OCI-LY1 (cell line): ENCODE data around the gene RSPRY1.

Source experiments
- H2AFZ ChIP-seq: fragments of 200-600 bp; sonication (generic), shearing (Covaris generic); 2 replicates; pipeline ENCODE4 v1.6.0; 2014; ENCODE audit warnings: antibody characterized with exemption, mild to moderate bottlenecking, low read length
- H3F3A ChIP-seq: fragments of 200-600 bp; sonication (generic), shearing (Covaris generic); 2 replicates; pipeline ENCODE4 v1.6.0; 2014; ENCODE audit warnings: mild to moderate bottlenecking, antibody characterized with exemption, low read length, moderate library complexity; ENCODE audit not compliant: insufficient read depth
- H3K27ac ChIP-seq: fragments of 200-600 bp; sonication (generic); 2 replicates; pipeline ENCODE4 v1.5.1; 2014; ENCODE audit warnings: low read length, mixed run types, mild to moderate bottlenecking, low read depth; ENCODE audit not compliant: poor library complexity, severe bottlenecking
- H3K27me3 ChIP-seq: fragments of 200-600 bp; sonication (generic); 2 replicates; pipeline ENCODE4 v1.6.0; 2014; ENCODE audit warnings: antibody characterized with exemption, mild to moderate bottlenecking, low read length, moderate library complexity; ENCODE audit not compliant: insufficient read depth
- H3K36me3 ChIP-seq: fragments of 200-600 bp; sonication (generic); 2 replicates; pipeline ENCODE4 v1.6.1; 2014; ENCODE audit warnings: mild to moderate bottlenecking, antibody characterized with exemption, low read length, moderate library complexity, mixed read lengths; ENCODE audit not compliant: insufficient read depth
- H3K4me1 ChIP-seq: fragments of 200-600 bp; sonication (generic); 2 replicates; pipeline ENCODE4 v1.5.1; 2014; ENCODE audit warnings: mild to moderate bottlenecking, low read length, moderate library complexity; ENCODE audit not compliant: insufficient read depth, severe bottlenecking
- H3K4me2 ChIP-seq: fragments of 200-600 bp; sonication (generic), shearing (Covaris generic); 2 replicates; pipeline ENCODE4 v1.6.1; 2014; ENCODE audit warnings: low read length
- H3K4me3 ChIP-seq: fragments of 200-600 bp; sonication (generic); 2 replicates; pipeline ENCODE4 v1.5.1; 2014; ENCODE audit warnings: low read length, low read depth, mild to moderate bottlenecking, mixed read lengths; ENCODE audit not compliant: poor library complexity, severe bottlenecking
- H3K79me2 ChIP-seq: fragments of 200-600 bp; shearing (Covaris generic); 2 replicates; pipeline ENCODE4 v1.6.1; 2016; ENCODE audit warnings: mixed run types, low read length, mixed read lengths; ENCODE audit not compliant: insufficient read depth
- H3K9ac ChIP-seq: fragments of 200-600 bp; sonication (generic), shearing (Covaris generic); 2 replicates; pipeline ENCODE4 v1.6.1; 2014; ENCODE audit warnings: mild to moderate bottlenecking, low read length, mixed read lengths
- H3K9me2 ChIP-seq: fragments of 200-600 bp; sonication (generic), shearing (Covaris generic); 2 replicates; pipeline ENCODE4 v1.6.1; 2014; ENCODE audit warnings: low read depth, mild to moderate bottlenecking, low read length, mixed read lengths
- H3K9me3 ChIP-seq: fragments of 200-600 bp; shearing (Covaris generic); 2 replicates; pipeline ENCODE4 v1.6.1; 2014; ENCODE audit warnings: low read length, mixed read lengths
- H4K20me1 ChIP-seq: fragments of 200-600 bp; sonication (generic), shearing (Covaris generic); 2 replicates; pipeline ENCODE4 v1.6.0; 2016; ENCODE audit warnings: mild to moderate bottlenecking, low read length; ENCODE audit not compliant: insufficient read depth
- EZH2 ChIP-seq: fragments of 200-600 bp; sonication (generic), shearing (Covaris generic); IDR thresholded peaks from 2 replicates; pipeline ENCODE4 v1.8.0; 2017; ENCODE audit warnings: borderline replicate concordance, mixed run types, mild to moderate bottlenecking, antibody characterized with exemption, low read length, moderate library complexity, mixed read lengths
- TF ChIP-seq, protein P1 (sequence below): fragments of 200-600 bp; sonication (generic), shearing (Covaris generic); IDR thresholded peaks from 2 replicates; pipeline ENCODE4 v1.5.1; 2017; ENCODE audit warnings: mild to moderate bottlenecking, antibody characterized with exemption, low read length, moderate library complexity, mixed read lengths

RSPRY1 gene

DNA sequence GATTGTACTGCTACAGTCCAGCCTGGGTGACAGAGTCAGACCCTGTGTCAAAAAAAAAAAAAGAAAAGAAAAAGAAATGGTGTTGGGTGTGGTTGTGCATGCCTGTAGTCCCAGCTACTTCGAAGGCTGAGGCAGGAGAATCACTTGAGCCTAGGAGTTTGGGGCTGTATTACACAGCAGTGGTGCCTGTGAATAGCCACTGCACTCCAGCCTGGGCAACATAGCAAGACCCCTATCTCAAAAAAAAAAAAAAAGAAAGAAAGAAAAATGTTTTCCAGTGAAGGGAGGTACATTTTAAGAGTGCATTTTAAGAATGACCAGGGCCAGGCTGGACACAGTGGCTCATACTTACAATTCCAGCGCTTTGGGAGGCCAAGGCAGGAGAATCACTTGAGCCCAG is 65.2 kb downstream of the RSPRY1 start:
- no peak overlapping the region for H3K9ac ChIP-seq

DNA sequence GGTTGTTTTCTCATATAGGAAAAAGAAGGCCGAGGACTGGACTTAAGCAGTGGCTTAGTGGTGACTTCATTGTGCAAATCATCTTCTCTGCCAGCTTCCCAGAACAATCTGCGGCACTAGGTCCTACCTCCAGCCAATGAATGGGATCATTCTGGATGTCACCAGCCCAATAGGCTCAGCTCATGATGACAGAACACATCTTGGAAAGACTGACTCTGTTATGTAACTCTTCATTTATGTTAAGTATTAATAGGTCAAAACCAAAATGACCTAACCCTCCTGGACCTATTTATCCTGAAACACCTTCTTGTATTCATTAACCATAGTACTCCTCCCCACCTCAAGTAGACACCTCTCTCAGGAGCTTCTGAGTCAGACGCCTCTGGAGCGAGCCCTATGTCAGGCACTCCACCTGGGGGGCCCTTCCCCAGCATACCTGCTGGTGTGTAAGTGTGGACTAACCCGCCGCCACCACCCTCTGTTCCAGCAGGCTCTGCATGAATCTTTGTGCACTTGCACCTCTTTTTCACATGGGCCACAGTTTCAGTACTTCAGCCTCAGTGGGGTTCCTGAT is 66.1 kb downstream of the RSPRY1 start:
- TF ChIP-seq, protein P1, sequence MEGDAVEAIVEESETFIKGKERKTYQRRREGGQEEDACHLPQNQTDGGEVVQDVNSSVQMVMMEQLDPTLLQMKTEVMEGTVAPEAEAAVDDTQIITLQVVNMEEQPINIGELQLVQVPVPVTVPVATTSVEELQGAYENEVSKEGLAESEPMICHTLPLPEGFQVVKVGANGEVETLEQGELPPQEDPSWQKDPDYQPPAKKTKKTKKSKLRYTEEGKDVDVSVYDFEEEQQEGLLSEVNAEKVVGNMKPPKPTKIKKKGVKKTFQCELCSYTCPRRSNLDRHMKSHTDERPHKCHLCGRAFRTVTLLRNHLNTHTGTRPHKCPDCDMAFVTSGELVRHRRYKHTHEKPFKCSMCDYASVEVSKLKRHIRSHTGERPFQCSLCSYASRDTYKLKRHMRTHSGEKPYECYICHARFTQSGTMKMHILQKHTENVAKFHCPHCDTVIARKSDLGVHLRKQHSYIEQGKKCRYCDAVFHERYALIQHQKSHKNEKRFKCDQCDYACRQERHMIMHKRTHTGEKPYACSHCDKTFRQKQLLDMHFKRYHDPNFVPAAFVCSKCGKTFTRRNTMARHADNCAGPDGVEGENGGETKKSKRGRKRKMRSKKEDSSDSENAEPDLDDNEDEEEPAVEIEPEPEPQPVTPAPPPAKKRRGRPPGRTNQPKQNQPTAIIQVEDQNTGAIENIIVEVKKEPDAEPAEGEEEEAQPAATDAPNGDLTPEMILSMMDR = no peak
- no peak for TF ChIP-seq EZH2
- Histone ChIP-seq H3K4me1 (no peaks in the 10 kb centered on the region), H3K4me2 (no peak overlapping the region), H3K9ac (no peak overlapping the region), H3F3A (no peaks in the 10 kb centered on the region), H3K27me3 (no peaks in the 10 kb centered on the region), H3K9me3 (peaks cover 7% of the 10 kb centered on the region; the same call in 1 of the 2 replicates), H3K9me2 (no peaks in the 10 kb centered on the region), H4K20me1 (no peaks in the 10 kb centered on the region), H3K4me3 (no peak overlapping the region), H2AFZ (no peak overlapping the region), H3K27ac (no peak overlapping the region), H3K36me3 (peaks cover 53% of the 10 kb centered on the region), H3K79me2 (no peaks in the 10 kb centered on the region)

More for the DNA sequence above, 65.2 kb downstream of the RSPRY1 start:
- Histone ChIP-seq H3K9me3 (peaks cover 7% of the 10 kb centered on the region; the same call in 1 of the 2 replicates), H4K20me1 (no peaks in the 10 kb centered on the region), H3K27me3 (no peaks in the 10 kb centered on the region), H3K36me3 (peaks cover 61% of the 10 kb centered on the region), H3K4me2 (no peak overlapping the region), H3F3A (no peaks in the 10 kb centered on the region), H3K79me2 (no peaks in the 10 kb centered on the region), H3K4me3 (no peak overlapping the region), H3K9me2 (no peaks in the 10 kb centered on the region), H3K4me1 (peaks cover under 1% of the 10 kb centered on the region), H3K27ac (no peak overlapping the region), H2AFZ (no peak overlapping the region)
- no peak for TF ChIP-seq EZH2
- TF ChIP-seq, protein P1 = no peak

DNA sequence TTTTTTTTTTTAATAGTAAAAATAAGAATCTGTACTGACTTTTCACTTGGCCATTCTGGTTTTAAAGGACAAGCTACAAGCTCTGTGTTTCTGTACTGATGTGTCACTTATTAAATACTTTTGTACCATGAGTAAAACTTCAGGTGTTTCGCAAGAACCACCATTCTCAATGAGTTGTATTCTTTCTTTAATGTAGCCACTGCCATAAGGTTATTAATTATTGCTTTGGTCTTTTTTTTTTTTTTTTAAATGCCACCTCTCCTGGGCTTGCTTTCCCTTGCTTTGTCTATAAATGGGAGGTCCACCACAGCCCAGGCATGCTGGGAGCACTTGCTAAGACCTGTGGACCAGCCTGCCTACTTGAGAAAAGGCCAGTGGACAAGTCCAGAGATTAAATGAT is 67.3 kb downstream of the RSPRY1 start:
- Histone ChIP-seq H3K79me2 (no peaks in the 10 kb centered on the region), H3K9me3 (peaks cover 7% of the 10 kb centered on the region; the same call in 1 of the 2 replicates), H3K27me3 (no peaks in the 10 kb centered on the region), H3K36me3 (peaks cover 46% of the 10 kb centered on the region), H3K27ac (no peak overlapping the region), H2AFZ (no peak overlapping the region), H3K9me2 (no peaks in the 10 kb centered on the region), H3F3A (no peaks in the 10 kb centered on the region), H3K9ac (no peak overlapping the region), H3K4me3 (no peak overlapping the region), H4K20me1 (no peaks in the 10 kb centered on the region), H3K4me1 (no peaks in the 10 kb centered on the region), H3K4me2 (no peak overlapping the region)
- TF ChIP-seq EZH2 = no peak
- TF ChIP-seq, protein P1 = no peak
